Fibroblast of mammary gland (primary cell): ENCODE data around the gene EXD3.

Experiments used
- DNase-seq: peaks from one replicate; pipeline ENCODE4 v3.0.0-alpha.2; 2010; ENCODE audit warnings: low read depth
- H3K4me3 ChIP-seq: 2 replicates; pipeline ENCODE4 v1.5.1; 2011; ENCODE audit warnings: low read depth, mild to moderate bottlenecking, low read length, moderate library complexity; ENCODE audit not compliant: control insufficient read depth
- CTCF ChIP-seq: conservative IDR thresholded peaks from 2 replicates; pipeline ENCODE4 v1.5.1; 2011; ENCODE audit warnings: low read depth, low read length, inconsistent platforms; ENCODE audit not compliant: control insufficient read depth, insufficient read depth

EXD3 gene

GRCh38 chr9:137433349-137433915 lies 10.5 kb upstream of the EXD3 start:
- no peak for TF ChIP-seq CTCF
- H3K4me3 ChIP-seq = no peak overlapping the region
- DNase-seq = no peak

- TF ChIP-seq CTCF = no peak
- no peak overlapping the region for H3K4me3 ChIP-seq
- DNase-seq = no peak
Measured at GRCh38 chr9:137432687-137433348, 9.9 kb upstream of the EXD3 start.

- no peak for DNase-seq
- no peak overlapping the region for H3K4me3 ChIP-seq
- TF ChIP-seq CTCF = no peak
Measured at GRCh38 chr9:137431416-137431931, 8.5 kb upstream of the EXD3 start.

- H3K4me3 ChIP-seq = no peak overlapping the region
- TF ChIP-seq CTCF = no peak
- DNase-seq = no peak
Measured at GRCh38 chr9:137430723-137431415, 7.9 kb upstream of the EXD3 start.

- no peak overlapping the region for H3K4me3 ChIP-seq
- DNase-seq = no peak
- TF ChIP-seq CTCF = no peak
Measured at GRCh38 chr9:137429974-137430722, 7.2 kb upstream of the EXD3 start.

GRCh38 chr9:137429546-137429890 lies 6.6 kb upstream of the EXD3 start:
- no peak for TF ChIP-seq CTCF
- no peak for DNase-seq
- no peak overlapping the region for H3K4me3 ChIP-seq
